PFSK-1 (cell line): Measurements from ENCODE around the gene SLC7A6.

Experiments used
- FOXP2 ChIP-seq: optimal IDR thresholded peaks from 2 replicates; pipeline ENCODE3; 2011; ENCODE audit warnings: borderline replicate concordance, control low read depth, inconsistent platforms; ENCODE audit not compliant: insufficient read depth; ENCODE audit errors: extremely low read length, extremely low read depth
- POLR2AphosphoS5 ChIP-seq: IDR thresholded peaks from 2 replicates; pipeline ENCODE4 v1.6.1; 2012; ENCODE audit warnings: low read depth, mild to moderate bottlenecking, control low read depth, low read length, moderate library complexity
- SIN3A ChIP-seq: IDR thresholded peaks from 2 replicates; pipeline ENCODE4 v1.6.1; 2012; ENCODE audit warnings: mild to moderate bottlenecking, low read length, moderate library complexity, borderline replicate concordance; ENCODE audit not compliant: insufficient read depth
- TAF1 ChIP-seq: IDR thresholded peaks from 2 replicates; pipeline ENCODE4 v1.6.1; 2012; ENCODE audit warnings: low read length, control low read depth, borderline replicate concordance; ENCODE audit not compliant: insufficient read depth
- TF ChIP-seq, protein P1 (sequence below), 2 experiments: IDR thresholded peaks; 2 replicates each; pipeline versions ENCODE4 v1.6.1 to v1.8.0; 2011 to 2012; ENCODE audit warnings: low read depth in 2 of 2, low read length in 2 of 2, control low read depth in 1 of 2, inconsistent platforms in 1 of 2, mild to moderate bottlenecking in 1 of 2, moderate library complexity in 1 of 2; ENCODE audit not compliant: insufficient read depth in 1 of 2

SLC7A6 gene

GRCh38 chr16:68279726-68280558 lies 15.6 kb downstream of the SLC7A6 start:
- TF ChIP-seq FOXP2 (no peak), POLR2AphosphoS5 (no peak), TAF1 (no peak), SIN3A (no peak)
- TF ChIP-seq, protein P1, sequence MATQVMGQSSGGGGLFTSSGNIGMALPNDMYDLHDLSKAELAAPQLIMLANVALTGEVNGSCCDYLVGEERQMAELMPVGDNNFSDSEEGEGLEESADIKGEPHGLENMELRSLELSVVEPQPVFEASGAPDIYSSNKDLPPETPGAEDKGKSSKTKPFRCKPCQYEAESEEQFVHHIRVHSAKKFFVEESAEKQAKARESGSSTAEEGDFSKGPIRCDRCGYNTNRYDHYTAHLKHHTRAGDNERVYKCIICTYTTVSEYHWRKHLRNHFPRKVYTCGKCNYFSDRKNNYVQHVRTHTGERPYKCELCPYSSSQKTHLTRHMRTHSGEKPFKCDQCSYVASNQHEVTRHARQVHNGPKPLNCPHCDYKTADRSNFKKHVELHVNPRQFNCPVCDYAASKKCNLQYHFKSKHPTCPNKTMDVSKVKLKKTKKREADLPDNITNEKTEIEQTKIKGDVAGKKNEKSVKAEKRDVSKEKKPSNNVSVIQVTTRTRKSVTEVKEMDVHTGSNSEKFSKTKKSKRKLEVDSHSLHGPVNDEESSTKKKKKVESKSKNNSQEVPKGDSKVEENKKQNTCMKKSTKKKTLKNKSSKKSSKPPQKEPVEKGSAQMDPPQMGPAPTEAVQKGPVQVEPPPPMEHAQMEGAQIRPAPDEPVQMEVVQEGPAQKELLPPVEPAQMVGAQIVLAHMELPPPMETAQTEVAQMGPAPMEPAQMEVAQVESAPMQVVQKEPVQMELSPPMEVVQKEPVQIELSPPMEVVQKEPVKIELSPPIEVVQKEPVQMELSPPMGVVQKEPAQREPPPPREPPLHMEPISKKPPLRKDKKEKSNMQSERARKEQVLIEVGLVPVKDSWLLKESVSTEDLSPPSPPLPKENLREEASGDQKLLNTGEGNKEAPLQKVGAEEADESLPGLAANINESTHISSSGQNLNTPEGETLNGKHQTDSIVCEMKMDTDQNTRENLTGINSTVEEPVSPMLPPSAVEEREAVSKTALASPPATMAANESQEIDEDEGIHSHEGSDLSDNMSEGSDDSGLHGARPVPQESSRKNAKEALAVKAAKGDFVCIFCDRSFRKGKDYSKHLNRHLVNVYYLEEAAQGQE (IDR thresholded peaks at IDR 0.05; ENCODE audit: insufficient read depth in 1 of 2, low read depth in 2 of 2, low read length in 2 of 2), result no peak

- TF ChIP-seq, protein P1 (IDR thresholded peaks at IDR 0.05; ENCODE audit: insufficient read depth in 1 of 2, low read depth in 2 of 2, low read length in 2 of 2), result no peak
- no peak for TF ChIP-seq POLR2AphosphoS5
- TF ChIP-seq FOXP2, result no peak
- no peak for TF ChIP-seq TAF1
- no peak for TF ChIP-seq SIN3A
Observed at GRCh38 chr16:68281368-68282063, 17.2 kb downstream of the SLC7A6 start.

GRCh38 chr16:68282064-68282452 lies 17.7 kb downstream of the SLC7A6 start:
- TF ChIP-seq SIN3A (no peak), TAF1 (no peak), FOXP2 (no peak), POLR2AphosphoS5 (no peak)
- TF ChIP-seq, protein P1 (IDR thresholded peaks at IDR 0.05; ENCODE audit: insufficient read depth in 1 of 2, low read depth in 2 of 2, low read length in 2 of 2), result no peak

- TF ChIP-seq, protein P1 (IDR thresholded peaks at IDR 0.05; ENCODE audit: insufficient read depth in 1 of 2, low read depth in 2 of 2, low read length in 2 of 2), result no peak
- TF ChIP-seq TAF1 (no peak), POLR2AphosphoS5 (no peak), FOXP2 (no peak), SIN3A (no peak)
Observed at GRCh38 chr16:68283346-68283745, 19.0 kb downstream of the SLC7A6 start.
